ENCODE measurements around the gene RPH3AL. TPM values are rescaled to one million over a fixed set of nuclear protein-coding genes. Genes with fewer than 3 reads are reported as not detected.

The RPH3AL gene
- total and polyA plus RNA-seq, 3 donors from 2014 or later = 4.4 to 13.5 (median 6.5) TPM

GRCh38 chr17:301681-302299 is 50.8 kb downstream of the RPH3AL start:
- no peaks in the 10 kb centered on the region for H3K36me3 ChIP-seq (ENCODE audit: low read depth, missing control alignments)
- TF ChIP-seq CTCF (IDR thresholded peaks at IDR 0.05) = no peak
- no peak for TF ChIP-seq POLR2A (IDR thresholded peaks at IDR 0.05)
- WGBS, 2 donors = 95 to 98% methylated on average over 13 to 27 of the region's 27 CpGs
- no peak overlapping the region for H3K27ac ChIP-seq
- no peak overlapping the region for H3K4me3 ChIP-seq
- H3K27me3 ChIP-seq = no peaks in the 10 kb centered on the region
- intact Hi-C loops (cut with DNase I; ENCODE audit: low total_unique reads) = no loop called here
- DNase-seq = no peak
- H3K4me1 ChIP-seq = peaks cover 9% of the 10 kb centered on the region
- no peaks in the 10 kb centered on the region for H3K9me3 ChIP-seq

- intact Hi-C loops (cut with DNase I; ENCODE audit: low total_unique reads) = no loop called here
Measured at GRCh38 chr17:300881-301280, 51.7 kb downstream of the RPH3AL start.

GRCh38 chr17:299546-299945 is 53.1 kb downstream of the RPH3AL start:
- TF ChIP-seq CTCF (IDR thresholded peaks at IDR 0.05) = no peak
- no peak for TF ChIP-seq POLR2A (IDR thresholded peaks at IDR 0.05)
- Histone ChIP-seq H3K27ac (no peak overlapping the region), H3K9me3 (no peaks in the 10 kb centered on the region), H3K27me3 (no peaks in the 10 kb centered on the region), H3K4me1 (peaks cover 9% of the 10 kb centered on the region), H3K36me3 (ENCODE audit: low read depth, missing control alignments) (no peaks in the 10 kb centered on the region), H3K4me3 (no peak overlapping the region)
- intact Hi-C loops (cut with DNase I; ENCODE audit: low total_unique reads) = no loop called here
- DNase-seq = no peak
- 49 to 60% methylated on average over 23 of the region's 23 CpGs for WGBS, 2 donors

More at GRCh38 chr17:300881-301280, 51.7 kb downstream of the RPH3AL start:
- no peak overlapping the region for H3K4me3 ChIP-seq
- peaks cover 9% of the 10 kb centered on the region for H3K4me1 ChIP-seq
- H3K36me3 ChIP-seq (ENCODE audit: low read depth, missing control alignments) = no peaks in the 10 kb centered on the region
- WGBS, 2 donors = 94 to 98% methylated on average over 10 to 11 of the region's 11 CpGs
- no peaks in the 10 kb centered on the region for H3K9me3 ChIP-seq
- no peak for DNase-seq
- H3K27me3 ChIP-seq = no peaks in the 10 kb centered on the region
- TF ChIP-seq POLR2A (IDR thresholded peaks at IDR 0.05) (no peak), CTCF (IDR thresholded peaks at IDR 0.05) (no peak)
- H3K27ac ChIP-seq = no peak overlapping the region

- no peak overlapping the region for H3K4me3 ChIP-seq
- H3K27me3 ChIP-seq = no peaks in the 10 kb centered on the region
- no peak for TF ChIP-seq CTCF (IDR thresholded peaks at IDR 0.05)
- no peak for TF ChIP-seq POLR2A (IDR thresholded peaks at IDR 0.05)
- intact Hi-C loops (cut with DNase I; ENCODE audit: low total_unique reads) = no loop called here
- DNase-seq = peak; percentile 87
- peaks cover 9% of the 10 kb centered on the region for H3K4me1 ChIP-seq
- 32 to 71% methylated on average over 16 to 17 of the region's 17 CpGs for WGBS, 2 donors
- no peaks in the 10 kb centered on the region for H3K36me3 ChIP-seq (ENCODE audit: low read depth, missing control alignments)
- no peaks in the 10 kb centered on the region for H3K9me3 ChIP-seq
- H3K27ac ChIP-seq = no peak overlapping the region
Measured at GRCh38 chr17:298791-299450, 53.7 kb downstream of the RPH3AL start.

Measured in testis (tissue), 3 donors.